Kidney epithelial cell (primary cell): ENCODE data around the gene SCN1A. TPM values are rescaled to one million over a fixed set of nuclear protein-coding genes. Genes with fewer than 3 reads are reported as not detected.

Source experiments
- DNase-seq: peaks from one replicate; pipeline ENCODE4 v3.0.0-alpha.2; 2010; ENCODE audit warnings: low read depth
- H3K27me3 ChIP-seq: 2 replicates; pipeline ENCODE4 v1.6.0; 2011; ENCODE audit warnings: low read length; ENCODE audit not compliant: control insufficient read depth, insufficient read depth
- H3K36me3 ChIP-seq: 2 replicates; pipeline ENCODE4 v1.5.1; 2011; ENCODE audit warnings: low read length; ENCODE audit not compliant: control insufficient read depth, insufficient read depth
- H3K4me3 ChIP-seq: 2 replicates; pipeline ENCODE4 v1.5.1; 2011; ENCODE audit warnings: low read depth, mild to moderate bottlenecking, control low read depth, low read length
- total RNA-seq: library from RNA; depleted of rRNA; stranded (reverse); fragments of >200 nt; gene quantifications from 2 replicates; pipeline ENCODE4 v1.2.3, GENCODE V29; 2015
- TF ChIP-seq, protein P1 (sequence below): IDR thresholded peaks from 2 replicates; pipeline ENCODE4 v1.5.1; 2011; ENCODE audit warnings: mild to moderate bottlenecking, moderate library complexity, low read length, control low read depth, inconsistent platforms; ENCODE audit not compliant: insufficient read depth, poor library complexity, severe bottlenecking

The SCN1A gene
- total RNA-seq, 1 donor from 2014 or later: not detected

DNA sequence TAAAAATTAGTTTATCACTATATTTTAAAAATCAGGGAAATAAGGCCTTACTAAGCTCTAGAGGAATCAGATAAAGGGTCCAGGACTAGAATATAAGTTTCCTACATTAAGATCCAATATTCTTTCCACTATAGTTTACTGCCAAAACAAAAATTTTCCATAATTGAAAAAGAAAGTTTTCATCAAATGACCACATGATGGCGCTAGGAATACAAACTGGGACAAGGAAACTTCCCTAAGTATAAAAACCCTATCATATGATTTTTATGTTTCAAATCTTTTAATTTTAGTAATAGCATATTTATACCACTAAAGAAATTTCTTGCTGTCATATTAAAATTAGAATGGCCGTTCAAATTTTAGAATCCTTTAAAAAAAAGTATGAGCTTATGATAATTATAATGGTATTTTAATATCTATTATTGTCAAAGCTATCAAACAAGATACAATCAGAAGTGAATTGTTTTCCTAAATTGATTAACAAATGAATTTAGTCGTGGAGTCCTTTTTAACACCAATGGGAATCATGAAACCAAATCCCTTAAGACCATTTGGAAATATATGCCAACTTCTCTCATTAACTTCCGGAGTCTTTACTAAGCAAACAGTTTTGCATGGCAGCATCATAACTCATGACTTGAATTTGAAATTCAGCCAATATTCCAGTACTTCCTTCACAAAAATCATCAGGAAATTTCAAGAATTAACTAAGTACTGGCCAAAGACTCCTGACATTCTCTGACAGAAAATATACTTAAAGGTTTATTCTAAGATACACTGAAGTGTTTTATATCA lies 70.3 kb downstream of the SCN1A start:
- Histone ChIP-seq H3K4me3 (no peak overlapping the region), H3K36me3 (no peaks in the 10 kb centered on the region), H3K27me3 (no peaks in the 10 kb centered on the region)
- TF ChIP-seq, protein P1, sequence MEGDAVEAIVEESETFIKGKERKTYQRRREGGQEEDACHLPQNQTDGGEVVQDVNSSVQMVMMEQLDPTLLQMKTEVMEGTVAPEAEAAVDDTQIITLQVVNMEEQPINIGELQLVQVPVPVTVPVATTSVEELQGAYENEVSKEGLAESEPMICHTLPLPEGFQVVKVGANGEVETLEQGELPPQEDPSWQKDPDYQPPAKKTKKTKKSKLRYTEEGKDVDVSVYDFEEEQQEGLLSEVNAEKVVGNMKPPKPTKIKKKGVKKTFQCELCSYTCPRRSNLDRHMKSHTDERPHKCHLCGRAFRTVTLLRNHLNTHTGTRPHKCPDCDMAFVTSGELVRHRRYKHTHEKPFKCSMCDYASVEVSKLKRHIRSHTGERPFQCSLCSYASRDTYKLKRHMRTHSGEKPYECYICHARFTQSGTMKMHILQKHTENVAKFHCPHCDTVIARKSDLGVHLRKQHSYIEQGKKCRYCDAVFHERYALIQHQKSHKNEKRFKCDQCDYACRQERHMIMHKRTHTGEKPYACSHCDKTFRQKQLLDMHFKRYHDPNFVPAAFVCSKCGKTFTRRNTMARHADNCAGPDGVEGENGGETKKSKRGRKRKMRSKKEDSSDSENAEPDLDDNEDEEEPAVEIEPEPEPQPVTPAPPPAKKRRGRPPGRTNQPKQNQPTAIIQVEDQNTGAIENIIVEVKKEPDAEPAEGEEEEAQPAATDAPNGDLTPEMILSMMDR: peak; percentile 37
- no peak for DNase-seq

DNA sequence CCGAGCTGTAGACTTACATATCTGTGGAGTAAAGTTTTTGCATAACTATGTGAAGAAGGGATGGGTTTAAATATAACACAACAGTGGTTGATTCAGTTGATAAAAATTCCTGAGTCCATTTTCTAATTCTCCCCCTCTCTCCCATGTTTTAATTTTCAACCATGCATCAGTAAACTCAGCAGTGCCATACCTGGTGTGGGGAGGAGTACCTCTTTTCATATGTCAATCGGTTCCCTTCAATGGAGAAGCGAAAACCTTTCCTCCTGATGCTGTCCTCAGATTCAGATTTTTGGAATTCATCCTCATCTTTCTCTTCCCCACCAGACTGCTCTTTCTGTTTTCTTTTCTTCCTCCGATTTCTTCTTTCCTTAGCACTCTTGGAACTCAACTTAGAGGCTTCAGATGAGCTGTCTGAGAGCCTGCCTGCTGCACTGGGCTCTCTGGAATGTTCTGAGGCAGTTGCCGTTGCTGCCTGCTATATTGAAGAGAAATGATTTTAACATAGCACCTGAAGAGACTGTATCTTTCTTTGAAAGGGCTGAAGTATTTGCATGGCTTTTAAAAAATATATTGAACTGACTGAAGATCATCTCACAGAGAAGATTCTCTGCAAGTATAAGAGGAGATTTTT lies 82.9 kb downstream of the SCN1A start:
- H3K36me3 ChIP-seq: no peaks in the 10 kb centered on the region
- TF ChIP-seq, protein P1: no peak
- DNase-seq: no peak
- no peaks in the 10 kb centered on the region for H3K27me3 ChIP-seq
- H3K4me3 ChIP-seq: no peak overlapping the region

DNA sequence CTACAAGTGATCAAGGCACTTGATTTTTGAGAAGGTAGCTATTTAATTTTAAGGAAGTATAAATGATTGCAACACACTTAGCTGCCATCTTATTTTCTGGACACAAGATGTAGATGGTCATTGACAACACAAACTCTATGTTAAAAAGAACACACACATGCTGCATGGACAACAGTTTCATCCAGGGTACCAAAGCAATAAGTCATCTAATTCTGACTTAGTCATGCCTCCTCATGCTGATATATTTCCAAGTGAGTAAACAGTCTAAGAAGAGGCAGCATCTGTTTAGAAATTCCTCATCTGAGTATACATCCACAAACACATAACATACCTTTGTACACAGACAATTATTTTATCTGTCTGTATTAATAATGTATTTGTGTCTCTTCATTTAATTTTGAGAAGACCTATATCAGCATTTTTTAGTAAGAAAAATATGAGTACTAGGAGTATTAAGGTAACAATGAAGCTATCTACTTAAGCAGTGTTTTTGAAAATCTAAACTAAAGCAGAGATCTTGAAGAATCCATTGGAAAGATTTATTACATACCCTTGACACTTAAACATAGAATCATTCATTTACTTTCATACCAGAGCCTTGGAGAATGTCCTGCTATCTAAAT lies 84.9 kb downstream of the SCN1A start:
- Histone ChIP-seq H3K27me3 (no peaks in the 10 kb centered on the region), H3K36me3 (no peaks in the 10 kb centered on the region), H3K4me3 (no peak overlapping the region)
- no peak for DNase-seq
- TF ChIP-seq, protein P1: no peak

DNA sequence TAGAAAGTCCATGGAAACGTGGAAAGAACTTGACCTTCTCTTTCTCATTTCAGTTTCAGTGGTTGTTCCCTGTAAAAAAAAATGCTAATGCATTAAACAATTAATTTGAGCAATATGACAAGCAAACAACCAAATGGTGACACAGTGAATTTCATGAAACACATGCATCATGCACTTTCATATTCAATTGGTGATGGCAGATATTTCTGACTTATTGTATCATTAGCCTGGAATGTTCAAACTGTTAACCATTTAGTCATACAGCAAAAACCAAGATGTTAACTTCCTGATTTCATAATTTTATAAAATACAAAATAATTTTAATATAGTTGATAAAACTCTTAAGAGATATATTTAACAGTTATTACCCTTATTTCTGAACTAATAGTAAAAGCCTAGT lies 85.5 kb downstream of the SCN1A start:
- Histone ChIP-seq H3K36me3 (no peaks in the 10 kb centered on the region), H3K27me3 (no peaks in the 10 kb centered on the region), H3K4me3 (no peak overlapping the region)
- DNase-seq: no peak
- TF ChIP-seq, protein P1: no peak

DNA sequence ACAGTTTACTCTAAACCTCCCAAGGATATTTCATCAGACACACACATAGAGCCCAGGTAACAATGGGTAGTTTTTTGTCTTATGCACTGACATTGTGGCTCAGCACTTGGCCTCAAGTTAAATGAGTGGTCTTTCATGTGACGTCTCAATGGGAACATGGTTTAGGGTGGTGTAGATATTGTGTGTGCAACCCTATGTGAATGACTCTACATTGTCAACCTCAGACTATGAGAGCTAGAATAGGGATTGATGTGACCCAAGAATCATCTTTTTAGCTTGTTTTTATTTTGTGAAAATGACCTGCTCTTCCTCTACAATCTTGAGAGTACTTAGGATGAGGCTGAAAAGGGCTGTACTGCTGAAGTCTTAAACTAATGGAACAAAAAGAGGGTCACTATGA lies 86.2 kb downstream of the SCN1A start:
- Histone ChIP-seq H3K27me3 (no peaks in the 10 kb centered on the region), H3K4me3 (no peak overlapping the region), H3K36me3 (no peaks in the 10 kb centered on the region)
- DNase-seq: no peak
- TF ChIP-seq, protein P1: no peak
